HG03103 (cell line): ENCODE data around the gene PNPLA3.

ENCODE experiments used
- ATAC-seq: cut with Tn5 transposase; IDR thresholded peaks from one replicate; pipeline ENCODE4 v1.9.1; 2021; ENCODE audit warnings: low read depth; ENCODE audit not compliant: unreplicated experiment

Gene PNPLA3

DNA sequence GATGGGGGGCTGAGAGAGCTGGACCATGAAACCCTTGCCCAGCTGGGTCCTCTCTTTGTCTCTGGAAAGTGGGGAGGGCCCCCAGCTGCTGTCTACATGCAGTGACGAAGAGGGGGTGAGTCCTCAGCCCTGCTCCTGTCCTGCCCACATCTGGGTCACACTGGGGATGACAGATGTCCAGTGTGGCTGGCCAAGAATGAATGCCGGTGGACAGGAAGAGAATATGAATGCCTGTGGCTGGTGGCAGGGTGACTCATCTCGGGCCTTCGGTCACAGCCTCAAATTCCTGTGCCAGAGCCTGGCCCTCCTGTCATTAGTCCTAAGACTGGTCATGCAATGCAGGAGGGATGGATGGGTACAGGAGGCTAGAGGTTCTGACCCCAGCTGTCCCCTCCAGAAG, 2.2 kb upstream of the PNPLA3 start:
- no peak for ATAC-seq

DNA sequence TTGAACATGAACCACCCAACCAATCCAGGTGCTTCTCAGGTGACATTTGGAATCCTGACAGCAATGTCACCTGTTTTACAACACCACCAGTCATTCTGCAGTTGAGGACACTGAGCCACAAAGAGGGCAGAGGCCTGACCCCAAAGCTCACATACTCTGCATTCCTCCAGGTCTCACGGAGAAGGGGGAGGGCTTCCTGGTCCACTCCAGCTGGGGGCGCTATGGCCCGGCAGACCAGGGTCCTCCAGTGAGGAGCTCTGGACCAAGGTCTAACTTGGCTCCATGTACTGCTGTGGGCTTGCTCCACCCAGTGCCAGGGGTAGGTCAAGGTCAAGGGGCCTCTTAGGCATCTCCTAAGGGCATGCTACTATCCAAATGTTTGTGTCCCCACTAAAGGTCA, 1.5 kb upstream of the PNPLA3 start:
- no peak for ATAC-seq

DNA sequence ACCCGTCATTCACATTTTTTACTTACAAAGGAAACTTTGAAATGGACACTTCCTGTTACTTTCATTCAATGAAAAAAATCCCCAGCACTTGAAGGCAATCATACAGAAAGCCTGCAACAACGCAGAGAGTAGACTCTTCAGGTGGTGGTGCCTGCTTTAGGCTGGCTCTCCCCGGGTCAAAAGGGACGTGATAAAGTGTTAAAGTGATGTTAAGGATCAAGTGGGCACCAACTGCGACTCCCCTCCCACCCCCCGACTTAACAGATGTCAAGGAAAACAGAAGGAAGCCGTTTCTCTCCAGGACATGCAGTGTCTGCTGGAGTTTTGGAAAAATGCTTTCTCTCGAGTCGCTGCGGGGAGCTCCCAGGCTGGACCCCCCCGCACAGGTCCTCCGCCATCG, 414 bp upstream of the PNPLA3 start:
- no peak for ATAC-seq

DNA sequence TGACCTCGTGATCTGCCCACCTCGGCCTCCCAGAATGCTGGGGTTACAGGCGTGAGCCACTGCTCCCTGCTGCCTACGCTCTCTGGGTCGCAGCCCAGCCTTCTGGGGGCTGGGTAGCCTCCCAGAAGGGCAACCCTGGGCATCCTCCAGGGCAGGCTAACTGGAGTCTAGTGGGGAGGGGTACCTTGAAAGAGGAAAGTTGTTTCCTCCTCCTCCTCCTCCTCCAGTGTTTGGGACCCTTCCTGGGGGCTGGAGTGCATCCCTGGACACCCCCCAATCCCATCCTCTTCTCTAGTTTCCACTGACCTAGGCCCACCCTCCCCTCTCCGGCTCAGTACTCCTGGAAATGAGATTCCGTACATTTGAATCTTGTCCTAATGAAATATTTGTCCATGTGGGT, 1.3 kb downstream of the PNPLA3 start:
- ATAC-seq = no peak

DNA sequence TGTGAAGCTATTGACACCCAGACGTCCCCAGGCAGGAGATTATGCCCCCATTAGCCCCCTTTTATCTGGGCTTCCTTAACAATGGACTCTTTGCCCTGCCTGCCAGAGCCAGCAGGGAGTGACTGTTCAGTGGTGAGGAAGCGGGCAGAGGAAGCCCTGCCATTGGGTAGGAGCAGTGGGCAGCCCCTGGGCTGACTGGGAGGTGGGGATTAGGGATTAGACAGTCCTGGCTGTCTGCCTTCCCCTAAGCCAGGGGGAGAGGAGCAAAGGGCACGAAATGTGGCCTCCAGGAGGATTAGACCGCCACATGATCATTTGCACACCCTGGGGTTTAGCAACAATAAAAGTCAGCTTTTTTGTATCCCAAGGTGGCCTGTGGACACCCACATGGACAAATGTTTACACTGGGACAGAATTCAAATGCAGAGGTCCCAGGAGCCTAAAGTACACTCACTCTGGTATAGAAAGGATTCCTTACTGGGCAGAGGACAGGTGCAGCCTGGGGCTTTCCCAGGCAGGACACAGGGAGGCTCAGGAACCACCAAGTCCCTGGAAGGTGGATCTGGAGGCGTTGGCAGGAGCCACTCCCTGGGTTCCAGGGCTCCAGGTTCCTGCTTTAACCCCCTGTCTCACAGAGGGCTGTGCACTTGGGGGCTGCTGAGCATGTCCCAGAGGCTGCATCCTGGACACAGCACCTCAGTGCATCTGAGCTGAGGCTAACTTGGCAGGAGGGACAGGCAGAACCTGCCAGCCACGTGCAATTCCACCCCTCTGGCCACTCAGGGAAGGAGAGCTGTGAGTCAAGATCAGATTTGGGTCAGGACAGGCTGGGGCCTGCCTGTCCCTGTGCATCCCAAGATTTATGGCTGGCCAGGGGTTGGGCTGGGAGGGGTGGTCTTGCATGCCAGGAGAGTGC, 2.1 kb downstream of the PNPLA3 start:
- ATAC-seq = no peak

DNA sequence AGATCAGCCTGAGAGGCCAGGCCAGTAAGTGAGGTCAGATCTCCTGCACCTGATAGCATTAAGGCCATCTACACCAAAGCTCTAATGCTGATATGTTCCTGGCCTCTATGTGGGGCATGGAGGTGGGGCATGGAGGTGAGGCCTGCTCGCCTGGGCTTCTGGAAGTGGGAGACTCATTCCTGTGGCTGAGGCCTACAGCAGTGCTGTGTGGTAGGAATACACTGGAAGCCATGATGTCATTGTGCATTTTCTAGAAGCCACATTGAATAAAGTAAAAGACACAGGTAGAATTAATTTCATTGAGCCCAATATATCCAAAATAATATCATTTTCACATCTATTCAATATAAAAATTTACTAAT, 2.7 kb downstream of the PNPLA3 start:
- no peak for ATAC-seq

DNA sequence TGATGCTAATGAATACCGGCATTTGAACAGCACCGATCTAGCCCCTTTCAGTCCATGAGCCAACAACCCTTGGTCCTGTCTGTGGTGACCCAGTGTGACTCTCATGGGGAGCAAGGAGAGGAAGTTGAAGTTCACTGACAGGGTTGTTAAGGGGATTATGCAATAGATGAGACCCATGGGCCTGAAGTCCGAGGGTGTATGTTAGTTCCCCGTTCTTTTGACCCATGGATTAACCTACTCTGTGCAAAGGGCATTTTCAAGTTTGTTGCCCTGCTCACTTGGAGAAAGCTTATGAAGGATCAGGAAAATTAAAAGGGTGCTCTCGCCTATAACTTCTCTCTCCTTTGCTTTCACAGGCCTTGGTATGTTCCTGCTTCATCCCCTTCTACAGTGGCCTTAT, 4.9 kb downstream of the PNPLA3 start:
- ATAC-seq = no peak

DNA sequence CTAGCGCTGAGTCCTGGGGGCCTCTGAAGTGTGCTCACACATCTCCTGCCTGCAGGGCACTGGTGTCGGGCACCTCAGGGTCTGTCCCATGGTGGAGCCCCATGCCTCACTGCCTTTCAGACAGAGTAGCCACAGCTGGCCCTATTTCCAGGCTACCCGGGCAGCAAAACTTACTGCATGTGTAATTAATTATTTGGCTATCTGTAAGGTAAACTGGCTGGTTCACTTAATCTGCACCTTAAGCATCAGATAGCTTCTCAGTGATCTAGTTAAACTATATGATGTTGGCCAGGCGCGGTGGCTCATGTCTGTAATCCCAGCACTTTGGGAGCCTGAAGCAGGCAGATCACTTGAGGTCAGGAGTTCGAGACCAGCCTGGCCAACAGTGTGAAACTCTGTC, 5.3 kb downstream of the PNPLA3 start:
- no peak for ATAC-seq

DNA sequence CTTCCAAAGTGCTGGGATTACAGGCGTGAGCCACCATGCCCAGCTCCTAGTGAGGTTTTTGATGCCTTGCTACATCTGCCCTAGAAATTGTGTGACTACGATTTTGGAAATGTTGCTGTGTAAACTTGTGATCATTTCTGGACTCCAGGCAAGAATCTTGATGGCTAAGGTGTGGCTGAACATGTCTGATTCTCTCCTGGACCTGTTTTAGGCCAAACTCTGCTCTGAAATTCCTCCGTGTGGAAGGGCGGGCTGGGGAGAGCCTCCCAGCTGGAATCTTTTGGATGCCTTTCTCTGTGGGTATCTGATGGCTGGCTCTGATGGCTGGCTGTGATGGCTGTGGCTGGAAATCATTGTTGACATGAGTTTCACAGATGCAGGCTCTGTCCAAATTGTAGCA, 8.2 kb downstream of the PNPLA3 start:
- no peak for ATAC-seq

DNA sequence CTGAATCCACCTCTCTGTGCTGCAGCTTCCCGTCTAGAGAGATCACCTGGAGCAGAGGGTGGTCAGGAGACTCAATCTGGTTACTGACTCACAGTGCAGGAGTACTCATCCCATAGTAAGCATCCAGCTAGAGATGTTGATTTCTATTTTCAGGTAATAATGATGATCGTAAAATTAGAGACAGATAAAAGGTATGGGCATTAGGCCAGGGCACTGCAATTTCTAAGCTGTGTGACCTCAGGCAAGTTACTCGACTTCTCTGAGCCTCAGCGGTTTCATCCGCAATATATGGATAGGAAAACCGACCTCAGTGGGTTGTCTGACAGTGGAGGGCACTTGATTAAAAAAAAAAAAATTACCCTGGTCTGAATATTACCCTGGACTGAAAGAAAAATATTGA, 17.8 kb downstream of the PNPLA3 start:
- ATAC-seq = no peak

DNA sequence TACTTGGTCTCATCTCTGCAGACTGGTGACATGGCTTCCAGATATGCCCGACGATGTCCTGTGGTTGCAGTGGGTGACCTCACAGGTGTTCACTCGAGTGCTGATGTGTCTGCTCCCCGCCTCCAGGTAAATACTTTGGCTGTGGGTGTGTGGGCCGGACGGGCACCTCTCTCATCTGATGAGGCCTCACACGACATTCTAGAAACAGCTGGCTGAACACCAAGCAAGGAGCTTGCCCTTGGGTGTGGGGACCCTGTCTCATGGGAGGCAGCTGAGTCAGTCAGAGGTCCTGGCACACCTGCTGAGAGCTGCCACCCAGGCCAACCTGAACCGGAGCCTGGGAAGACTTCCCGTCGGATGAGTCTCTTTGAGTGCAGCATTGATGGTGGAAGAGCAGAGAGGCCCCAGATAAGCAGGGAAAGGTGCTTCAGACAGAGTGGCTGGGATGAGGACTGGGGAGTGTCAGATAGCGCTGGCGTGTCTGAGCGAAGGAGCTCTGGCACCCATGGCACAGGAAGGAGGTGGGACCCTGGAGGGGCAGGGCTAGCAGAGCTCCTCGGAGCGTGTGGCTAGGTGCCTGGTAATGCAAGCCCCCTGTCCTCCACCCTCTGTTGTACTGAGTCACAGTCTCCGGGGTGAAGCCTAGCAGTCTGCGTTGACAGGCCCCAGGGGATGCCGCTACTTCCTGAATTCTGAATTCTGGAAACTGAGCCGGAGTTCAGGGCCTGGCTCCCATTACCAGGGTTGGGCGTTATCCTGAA, 21.2 kb downstream of the PNPLA3 start:
- ATAC-seq = no peak

DNA sequence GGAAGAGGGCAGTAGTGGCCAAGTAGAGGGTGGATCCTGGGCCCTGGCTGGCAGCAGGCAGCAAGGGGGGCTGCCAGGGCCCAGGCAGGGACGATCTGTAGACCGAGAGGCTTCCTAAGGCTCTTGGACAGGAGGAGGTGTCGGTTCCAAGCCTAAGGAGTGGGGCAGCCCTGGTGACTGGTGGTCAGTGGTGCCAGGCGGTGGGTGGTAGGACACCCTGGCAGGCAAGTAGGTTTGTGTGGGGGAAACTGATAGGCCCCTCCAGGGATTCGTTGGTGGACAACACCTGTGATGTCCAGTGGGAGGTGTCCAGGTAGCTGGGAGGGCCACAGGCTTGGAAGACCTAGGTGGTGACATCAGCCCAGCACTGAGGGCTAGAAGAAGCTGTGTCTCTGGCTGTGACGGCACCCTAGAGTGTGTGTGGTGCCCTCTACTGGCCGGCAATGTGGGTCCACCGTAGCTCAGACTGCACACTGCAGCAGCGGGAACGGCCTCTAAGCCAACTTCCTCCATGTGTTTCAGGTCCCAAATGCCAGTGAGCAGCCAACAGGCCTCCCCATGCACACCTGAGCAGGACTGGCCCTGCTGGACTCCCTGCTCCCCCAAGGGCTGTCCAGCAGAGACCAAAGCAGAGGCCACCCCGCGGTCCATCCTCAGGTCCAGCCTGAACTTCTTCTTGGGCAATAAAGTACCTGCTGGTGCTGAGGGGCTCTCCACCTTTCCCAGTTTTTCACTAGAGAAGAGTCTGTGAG, 22.2 kb downstream of the PNPLA3 start:
- ATAC-seq = no peak

DNA sequence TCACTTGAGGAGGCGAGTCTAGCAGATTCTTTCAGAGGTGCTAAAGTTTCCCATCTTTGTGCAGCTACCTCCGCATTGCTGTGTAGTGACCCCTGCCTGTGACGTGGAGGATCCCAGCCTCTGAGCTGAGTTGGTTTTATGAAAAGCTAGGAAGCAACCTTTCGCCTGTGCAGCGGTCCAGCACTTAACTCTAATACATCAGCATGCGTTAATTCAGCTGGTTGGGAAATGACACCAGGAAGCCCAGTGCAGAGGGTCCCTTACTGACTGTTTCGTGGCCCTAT, 22.7 kb downstream of the PNPLA3 start:
- no peak for ATAC-seq

DNA sequence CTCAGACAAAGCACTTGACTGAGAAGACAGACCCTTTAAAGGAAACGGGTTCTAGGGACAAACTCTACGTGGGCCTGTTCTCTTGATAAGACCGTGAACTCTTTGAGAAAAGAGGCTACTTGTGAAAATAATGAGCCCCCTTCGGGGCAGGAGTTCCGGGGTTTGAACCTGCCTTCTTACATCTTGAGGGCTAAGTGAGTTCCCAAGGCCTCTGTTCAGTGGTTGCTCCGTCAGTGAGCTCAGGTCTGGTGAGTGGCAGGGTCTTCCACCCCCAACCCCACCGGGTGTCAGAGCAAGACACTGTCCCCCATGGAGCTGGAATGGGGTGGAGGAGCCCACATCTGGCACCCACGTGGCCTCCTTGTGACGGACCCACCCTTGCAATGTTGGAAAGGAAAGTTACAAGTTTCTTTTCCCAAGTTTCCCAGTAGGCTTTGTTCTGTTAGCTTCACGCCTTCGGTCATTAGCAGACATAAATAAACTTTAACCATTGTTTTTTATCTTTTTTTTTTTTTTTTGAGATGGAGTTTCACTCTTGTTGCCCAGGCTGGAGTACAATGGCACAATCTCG, 25.3 kb downstream of the PNPLA3 start:
- no peak for ATAC-seq

DNA sequence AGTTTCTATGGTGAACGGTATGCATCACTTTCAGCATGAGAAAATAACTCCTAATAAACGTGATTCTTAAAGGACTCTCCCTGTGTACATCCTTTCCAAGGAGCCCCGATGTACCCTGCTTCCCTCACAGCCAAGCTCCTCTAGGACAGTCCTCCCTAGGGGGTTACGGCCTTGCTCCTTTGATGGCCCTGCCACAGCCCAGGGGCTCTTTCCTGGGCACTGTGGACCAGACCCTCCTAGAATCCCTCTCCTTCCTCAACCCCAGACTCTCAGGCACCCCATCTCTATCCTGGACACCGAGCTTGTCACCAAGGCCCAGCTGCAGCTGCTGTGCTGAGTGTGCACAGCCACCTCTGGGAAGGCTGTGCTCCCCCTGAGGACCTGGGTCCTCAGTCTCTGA, 27.8 kb downstream of the PNPLA3 start:
- ATAC-seq = no peak

DNA sequence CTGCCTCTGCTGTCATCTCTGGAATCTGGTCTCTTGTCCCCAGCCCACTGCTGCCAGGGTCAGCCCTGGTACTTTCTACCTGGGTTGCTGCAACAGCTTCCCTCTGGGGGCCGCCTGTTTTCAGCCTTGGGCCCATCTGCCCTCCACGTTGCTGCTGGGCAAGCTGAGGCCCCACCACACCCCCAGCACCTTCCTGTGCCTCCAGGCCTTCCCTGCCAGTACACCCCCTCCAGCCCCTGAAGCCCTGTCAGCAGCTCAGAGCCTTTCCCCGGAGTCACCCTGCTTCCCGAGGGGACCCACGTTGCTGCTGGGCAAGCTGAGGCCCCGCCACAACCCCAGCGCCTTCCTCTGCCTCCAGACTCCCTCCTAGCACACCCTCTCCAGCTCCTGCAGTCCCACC, 28.4 kb downstream of the PNPLA3 start:
- ATAC-seq = no peak

DNA sequence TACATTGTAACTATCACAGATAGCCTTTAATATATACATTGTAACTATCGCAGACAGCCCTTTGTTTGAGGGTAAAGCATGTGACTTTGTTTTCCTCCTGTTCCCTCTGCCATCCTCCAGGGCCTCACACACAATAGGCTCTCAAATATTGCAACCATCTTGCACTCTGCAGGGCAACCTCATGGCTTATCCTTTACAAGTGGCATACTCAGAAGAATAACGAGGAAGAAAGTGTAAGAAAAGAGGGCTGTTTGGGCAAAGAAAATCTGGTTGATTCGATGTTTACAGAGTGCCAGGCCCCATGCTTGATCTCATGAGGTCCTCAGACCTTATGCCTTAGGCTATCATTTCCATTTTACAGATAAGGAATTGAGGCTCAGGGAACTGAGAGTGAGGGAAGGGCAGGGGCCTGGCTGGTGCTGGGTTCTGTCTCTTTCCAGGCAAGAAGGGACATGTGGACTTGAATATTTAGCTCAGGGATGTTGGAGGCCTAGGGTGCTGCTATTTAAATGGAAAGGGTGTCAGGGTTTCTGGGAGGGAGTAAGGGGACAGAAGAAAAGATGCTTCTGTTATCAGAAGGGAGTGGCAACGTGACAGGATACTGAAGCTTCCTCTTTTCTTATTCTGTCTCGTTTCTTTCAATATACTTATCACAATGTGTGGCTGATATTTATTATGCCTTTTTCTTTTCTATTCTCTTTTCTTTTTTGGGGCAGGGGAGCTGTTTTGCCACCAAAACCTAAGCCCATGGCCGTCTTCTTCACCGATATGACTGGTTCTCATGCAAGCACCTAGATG, 30.6 kb downstream of the PNPLA3 start:
- ATAC-seq = no peak

DNA sequence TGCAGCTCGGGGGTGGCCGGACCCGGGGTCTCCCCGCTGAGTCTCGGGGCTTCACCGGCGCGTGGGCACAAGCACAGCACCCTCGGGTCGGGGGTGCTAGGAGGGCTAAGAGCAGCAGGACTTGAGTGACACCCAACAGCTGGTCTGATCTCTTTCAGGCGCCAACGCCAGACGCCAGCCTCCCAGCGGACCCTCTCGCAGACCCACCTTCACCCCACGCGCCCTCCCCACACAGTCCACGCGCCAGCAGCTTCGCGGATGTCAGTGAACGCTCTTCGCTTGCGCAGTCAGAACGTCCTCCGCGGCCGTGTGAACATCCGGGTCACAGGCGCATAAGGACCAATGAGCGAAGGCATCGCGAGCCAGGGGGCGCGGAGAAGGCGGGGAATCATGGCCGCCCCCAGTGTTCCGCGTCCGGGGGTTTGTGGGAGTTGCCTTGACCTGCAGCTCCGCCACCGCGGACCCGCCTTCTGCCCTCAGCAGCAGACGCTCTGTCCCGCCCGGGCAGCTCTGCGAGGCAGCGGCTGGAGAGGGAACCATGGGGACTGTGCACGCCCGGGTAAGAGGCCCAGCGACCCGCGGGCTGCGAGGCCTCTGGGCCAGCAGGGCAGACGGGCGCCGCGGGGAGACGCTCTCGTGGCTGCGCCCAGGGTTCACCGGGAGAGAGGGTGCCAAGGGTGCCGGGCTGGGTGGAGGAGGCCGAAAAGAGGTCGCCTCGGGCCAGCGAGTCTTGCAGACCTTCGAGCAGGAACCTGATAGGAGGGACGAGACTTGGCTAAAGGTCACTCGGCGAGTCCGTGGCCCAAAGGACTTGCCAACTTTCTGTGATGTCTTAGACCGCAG, 31.7 kb downstream of the PNPLA3 start, which contains the start of gene SAMM50:
TSS of gene SAMM50 (plus strand) at position 403 of the 843 bp plus-strand sequence. CDS start at position 539, 136 bp downstream.
- ATAC-seq = peak; percentile 82
